HG02970 (cell line): ENCODE data around the gene EFNB1.

Experiments
- ATAC-seq: cut with Tn5 transposase; IDR thresholded peaks from one replicate; pipeline ENCODE4 v1.9.1; 2021; ENCODE audit warnings: mild to moderate bottlenecking, moderate library complexity, moderate number of reproducible peaks; ENCODE audit not compliant: unreplicated experiment, low FRiP score

Gene EFNB1

GRCh38 chrX:68841251-68842049, 12.6 kb downstream of the EFNB1 start:
- no peak for ATAC-seq

DNA sequence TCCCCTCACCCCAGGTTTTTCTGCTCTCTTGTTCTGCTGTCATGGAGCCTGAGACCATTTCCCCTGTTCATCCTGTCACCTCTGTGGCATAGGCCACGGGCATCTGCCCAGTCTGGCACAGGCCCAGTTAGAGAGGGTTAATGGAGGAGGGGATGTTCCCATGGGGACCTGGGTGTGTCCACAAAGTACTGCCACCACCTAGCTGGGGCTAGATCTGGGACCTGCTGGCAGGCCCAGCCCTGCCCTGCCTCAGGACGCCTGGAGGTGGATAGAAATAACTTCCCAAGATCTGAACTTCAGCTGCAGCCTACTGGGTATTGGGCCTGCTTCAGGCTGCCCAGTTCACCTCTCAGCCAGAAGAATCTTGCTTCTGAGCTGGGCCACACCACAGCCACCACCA, 13.5 kb downstream of the EFNB1 start:
- no peak for ATAC-seq

- ATAC-seq, result no peak
These were observed 14.2 kb downstream of the EFNB1 start for GRCh38 chrX:68842781-68843581.

GRCh38 chrX:68843992-68844391, 15.2 kb downstream of the EFNB1 start:
- ATAC-seq, result no peak

DNA sequence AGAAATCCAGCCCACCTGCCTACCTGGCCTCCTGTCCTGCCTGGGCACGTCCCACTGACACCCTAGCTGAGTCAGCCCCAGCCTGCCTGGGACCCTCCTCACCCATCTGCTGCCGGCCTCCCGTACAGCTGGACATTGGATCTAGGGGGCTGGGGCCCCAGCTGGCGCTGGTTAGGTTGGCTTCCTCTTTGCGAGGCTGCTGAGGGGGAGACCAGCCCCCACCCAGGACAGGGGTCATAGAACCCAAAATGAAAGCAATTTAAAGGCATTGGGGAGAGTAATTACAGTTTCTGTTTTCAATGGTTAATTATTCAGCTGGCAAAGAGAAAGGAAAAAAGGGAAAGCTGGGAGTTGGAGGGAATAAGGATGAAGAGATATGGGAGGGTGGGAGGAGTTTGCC, 15.8 kb downstream of the EFNB1 start:
- ATAC-seq, result no peak

GRCh38 chrX:68846536-68846935, 17.7 kb downstream of the EFNB1 start:
- no peak for ATAC-seq

DNA sequence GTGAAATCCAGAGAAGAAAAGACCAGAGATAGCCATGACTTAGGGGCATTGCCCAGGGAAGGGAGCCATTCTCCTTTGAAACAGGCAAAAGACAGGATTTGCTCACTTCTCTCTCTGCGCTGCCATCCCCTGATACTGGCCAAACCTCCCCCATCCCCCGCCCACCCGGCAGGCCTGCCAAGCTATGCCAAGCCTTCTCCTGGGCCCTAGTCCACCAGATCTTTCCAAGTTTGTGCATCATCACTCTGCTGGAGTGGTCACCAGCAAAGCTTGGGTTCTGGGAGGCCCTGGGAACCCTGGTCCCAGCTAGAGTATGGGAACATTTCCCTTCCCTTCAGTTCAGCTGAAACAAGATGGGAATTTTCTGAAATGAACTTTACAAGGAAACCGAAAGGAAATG, 18.4 kb downstream of the EFNB1 start:
- ATAC-seq, result no peak

DNA sequence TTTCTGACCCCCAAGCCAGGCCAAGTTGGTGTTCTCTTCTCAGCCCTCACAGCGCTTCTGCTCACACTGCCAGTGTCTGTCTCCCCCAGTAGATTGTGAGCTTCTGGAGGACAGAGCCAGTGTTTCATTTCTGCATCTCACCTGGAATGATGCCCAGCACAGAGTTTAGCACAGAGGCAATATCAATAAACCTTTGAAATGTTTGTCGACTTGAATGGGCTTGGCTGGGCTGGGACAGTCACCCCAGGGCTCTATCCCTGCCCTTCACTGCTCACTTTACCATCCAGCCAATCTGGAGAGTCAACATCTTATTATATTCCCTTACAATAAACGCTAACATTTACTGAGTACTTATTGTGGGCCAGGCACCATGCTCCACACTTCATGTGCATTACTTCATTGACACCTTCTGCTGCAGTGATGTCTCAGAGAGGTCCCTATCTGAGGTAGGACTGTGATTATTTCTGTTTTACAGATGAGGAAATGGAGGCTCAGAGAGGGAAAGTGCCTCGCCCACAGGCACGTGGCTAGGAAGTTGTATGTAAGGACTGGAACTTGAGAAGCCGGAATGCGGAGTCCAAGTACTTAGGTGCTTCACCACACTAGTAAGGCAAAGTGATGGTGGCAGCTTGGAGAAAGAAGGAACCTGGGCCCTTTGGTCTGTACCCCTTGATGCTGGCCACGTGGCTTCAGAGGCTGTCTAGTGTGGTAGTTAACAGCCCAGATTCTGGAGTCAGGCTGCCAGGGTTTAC, 19.5 kb downstream of the EFNB1 start:
- ATAC-seq, result no peak

GRCh38 chrX:68851082-68851481, 22.3 kb downstream of the EFNB1 start:
- ATAC-seq, result no peak

GRCh38 chrX:68852046-68852445, 23.2 kb downstream of the EFNB1 start:
- ATAC-seq, result no peak

DNA sequence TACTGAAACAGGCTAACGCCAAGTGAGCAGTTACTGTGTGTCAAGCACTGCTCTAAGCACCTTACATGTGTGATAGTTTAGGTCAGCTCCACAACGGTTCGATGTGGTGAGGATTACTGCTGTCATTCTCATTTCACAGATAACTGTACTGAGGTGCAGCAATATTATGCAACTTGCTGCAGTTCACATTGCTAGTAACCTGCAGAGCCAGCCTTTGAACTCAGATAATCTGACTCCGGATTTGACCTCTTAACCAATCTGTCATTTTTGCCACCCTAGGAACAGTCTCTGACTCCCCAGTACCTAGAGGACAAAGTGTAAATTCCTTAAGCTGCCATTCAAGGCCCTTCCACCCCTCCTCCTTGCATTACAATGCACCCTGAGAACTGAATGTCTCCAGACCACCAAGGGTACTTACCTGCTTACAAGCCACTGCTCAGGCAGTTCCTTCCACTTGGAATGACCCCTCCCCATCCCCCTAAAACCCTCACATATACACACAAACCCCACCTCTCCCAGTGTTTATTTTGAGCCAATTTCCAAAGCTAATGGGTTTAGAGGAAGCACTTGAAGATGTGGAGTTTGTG, 24.9 kb downstream of the EFNB1 start:
- ATAC-seq, result no peak

DNA sequence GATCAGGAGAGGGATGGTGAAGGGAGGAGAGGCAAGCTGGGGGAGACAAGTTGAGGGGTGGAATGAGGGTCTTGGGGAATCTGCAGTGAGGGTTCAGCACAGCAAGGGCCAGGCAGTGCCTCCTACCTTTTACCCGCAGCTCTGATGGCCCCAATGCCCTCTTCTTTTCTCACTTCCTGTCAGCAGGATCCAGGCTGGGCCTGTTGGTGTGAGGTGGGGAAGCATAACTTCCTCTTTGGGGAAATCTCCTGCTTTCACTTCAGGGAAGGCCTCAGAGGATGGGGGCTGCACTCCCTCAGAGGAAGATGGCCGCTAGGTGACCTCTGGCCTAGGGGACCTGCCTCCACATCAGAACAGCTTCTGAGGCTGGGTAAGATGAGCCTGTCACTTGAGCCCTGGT, 36.5 kb downstream of the EFNB1 start:
- no peak for ATAC-seq

GRCh38 chrX:68865926-68866325, 37.1 kb downstream of the EFNB1 start:
- no peak for ATAC-seq

- ATAC-seq, result no peak
These were observed 38.8 kb downstream of the EFNB1 start for GRCh38 chrX:68867458-68868112.

DNA sequence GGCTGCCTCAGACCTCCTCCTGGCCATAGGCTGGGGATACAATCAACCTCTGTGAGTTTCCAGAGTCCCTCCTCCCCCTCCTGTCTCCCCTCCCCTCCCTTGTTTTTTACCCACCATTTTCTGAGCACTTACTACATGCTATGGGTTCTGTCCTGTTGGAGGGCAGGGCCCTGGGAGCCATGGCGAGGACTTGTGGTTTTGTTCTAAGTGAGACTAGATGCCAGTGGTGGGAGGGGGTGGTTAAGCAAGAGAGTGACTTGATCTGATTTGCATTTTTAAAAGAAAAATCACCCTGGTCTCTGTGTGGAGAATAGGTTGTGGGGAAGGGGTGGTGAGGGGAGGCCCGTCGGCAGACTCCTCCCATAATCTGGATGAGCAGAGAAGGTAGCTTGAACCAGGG, 39.5 kb downstream of the EFNB1 start:
- no peak for ATAC-seq

DNA sequence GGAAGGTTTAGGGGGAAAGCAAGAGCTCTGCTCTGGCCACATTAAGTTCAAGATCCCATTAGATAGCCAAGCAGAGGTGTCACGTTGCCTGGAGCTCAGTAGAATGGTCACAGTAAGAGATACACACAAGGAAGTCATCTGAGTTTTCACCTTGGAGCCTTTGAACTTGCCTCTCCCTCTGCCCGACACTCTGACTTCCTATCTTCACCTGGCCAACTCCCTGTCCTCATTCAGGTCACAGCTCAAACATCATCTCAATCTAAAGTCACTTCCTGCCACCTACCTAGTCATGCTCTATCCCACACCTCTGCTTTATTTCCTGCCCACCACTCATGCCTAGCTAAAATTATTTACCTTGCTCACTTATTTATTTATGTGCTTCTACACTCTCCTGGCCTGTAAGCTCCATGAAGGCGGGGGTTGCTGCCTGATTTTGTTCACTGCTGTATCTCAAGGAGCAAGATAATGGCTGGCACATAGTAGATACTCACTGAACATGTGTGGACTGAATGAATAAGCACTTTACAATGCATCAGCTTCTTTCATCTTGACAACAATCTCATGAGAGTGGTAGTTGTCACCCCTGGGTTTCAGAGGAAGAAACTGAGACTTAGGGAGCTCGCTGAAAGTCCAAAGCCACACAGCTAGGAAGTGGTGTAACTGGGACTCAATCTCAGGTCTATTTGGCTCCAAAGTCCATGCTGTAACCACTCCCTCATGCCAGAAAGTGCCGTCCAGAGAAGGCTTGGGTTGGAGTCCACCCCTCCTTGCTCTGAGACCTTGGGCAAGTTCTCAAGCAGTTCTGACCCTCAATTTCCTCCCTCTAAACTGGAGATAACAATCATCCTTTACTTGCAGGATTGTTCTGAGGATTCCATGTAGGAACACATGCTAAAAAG, 40.3 kb downstream of the EFNB1 start:
- ATAC-seq, result no peak

- no peak for ATAC-seq
These were observed 41.5 kb downstream of the EFNB1 start for GRCh38 chrX:68870357-68870756.

DNA sequence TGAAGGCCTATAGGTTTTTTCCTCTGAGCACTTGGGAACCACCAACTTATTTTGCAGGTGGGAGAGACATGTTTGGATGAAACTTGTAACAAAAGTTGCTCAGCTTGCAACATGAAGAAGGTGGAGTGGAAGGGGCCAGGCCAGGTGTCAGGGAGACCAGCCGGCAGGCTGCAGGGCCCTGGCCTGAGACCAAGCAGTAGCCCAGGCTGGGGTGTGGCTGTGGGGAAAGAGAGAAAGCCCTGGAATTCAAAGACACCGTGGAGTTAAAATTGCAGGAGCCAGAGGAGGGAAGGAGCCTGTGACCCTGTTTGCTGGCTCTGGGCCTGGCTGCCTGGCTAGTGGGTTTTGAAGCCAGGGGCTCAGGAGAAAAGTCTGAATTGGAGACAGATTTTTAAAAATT, 43.4 kb downstream of the EFNB1 start:
- ATAC-seq, result no peak

GRCh38 chrX:68874076-68874475, 45.3 kb downstream of the EFNB1 start:
- no peak for ATAC-seq
